ENCODE results near the gene MOB4.

- TF ChIP-seq CTCF (IDR thresholded peaks at IDR 0.05) (no peak), POLR2A (IDR thresholded peaks at IDR 0.05) (no peak), EP300 (IDR thresholded peaks at IDR 0.05) (no peak)
Observed at GRCh38 chr2:197575987-197576386, 60.1 kb downstream of the MOB4 start.

Measured in tibial nerve (tissue), 4 donors.